CD1c-positive myeloid dendritic cell (primary cell): Measurements from ENCODE around the gene TPM3.
"Not testable (repeated sequence)": the region's sequence is repeated elsewhere in the genome, so short reads cannot be mapped to it uniquely, and the experiment has no call there.

Source experiments
- DNase-seq: peaks from one replicate; pipeline ENCODE4 v3.0.0-alpha.2; 2016; ENCODE audit errors: extremely low spot score

Gene TPM3

DNA sequence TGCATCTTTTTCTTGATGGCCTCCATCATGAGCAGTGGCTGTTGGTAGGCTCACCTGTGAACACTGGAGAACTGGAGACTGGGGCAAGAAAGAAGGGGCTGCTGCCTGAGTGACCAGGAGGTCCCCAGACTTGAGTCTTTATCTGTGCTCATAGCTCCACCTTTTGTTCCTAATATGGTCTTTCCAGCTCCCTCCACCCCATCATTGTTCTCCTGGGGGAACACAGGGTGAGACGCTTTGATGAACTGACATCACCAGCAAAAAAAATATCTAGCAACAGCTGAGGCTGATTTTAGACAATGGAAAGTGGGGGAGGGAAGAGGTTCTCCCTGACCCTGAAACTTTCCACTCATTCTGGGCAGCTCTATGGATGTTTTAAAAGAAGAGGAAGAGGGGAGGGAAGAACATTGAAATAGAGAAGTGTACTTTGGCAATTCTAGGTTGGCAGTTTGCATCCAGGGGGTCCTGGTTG lies at the start of gene TPM3:
Gene TPM3 (minus strand): TSS at position 111 of the 472 bp plus-strand sequence. CDS start 82 bp downstream, at position 29.
- peak; percentile 35 for DNase-seq

DNA sequence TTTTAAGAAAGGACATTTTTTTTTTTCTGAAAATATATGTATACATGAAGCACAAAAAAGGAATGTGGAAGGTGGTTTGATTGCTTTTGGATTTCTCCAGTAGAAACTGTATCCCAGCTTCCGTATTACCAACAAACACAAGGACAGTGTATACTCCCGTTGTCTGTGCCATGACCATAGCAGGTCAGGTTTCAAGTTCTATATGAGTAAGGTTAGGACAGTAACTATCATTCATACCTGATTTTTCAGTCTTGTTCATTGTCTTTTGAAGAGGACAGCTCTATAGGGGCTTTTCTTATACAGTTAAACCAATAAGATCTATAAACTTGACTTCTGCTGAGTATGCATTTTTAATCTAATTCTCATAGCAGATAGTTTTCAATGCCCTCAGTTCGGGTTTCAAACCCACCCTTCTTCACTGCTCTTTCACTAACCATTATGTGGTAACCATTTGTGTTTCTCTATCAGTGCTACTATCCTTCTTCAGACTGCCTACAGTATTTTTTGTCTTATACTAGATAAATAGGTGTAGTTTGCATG lies 48.5 kb upstream of the TPM3 start:
- no peak for DNase-seq

DNA sequence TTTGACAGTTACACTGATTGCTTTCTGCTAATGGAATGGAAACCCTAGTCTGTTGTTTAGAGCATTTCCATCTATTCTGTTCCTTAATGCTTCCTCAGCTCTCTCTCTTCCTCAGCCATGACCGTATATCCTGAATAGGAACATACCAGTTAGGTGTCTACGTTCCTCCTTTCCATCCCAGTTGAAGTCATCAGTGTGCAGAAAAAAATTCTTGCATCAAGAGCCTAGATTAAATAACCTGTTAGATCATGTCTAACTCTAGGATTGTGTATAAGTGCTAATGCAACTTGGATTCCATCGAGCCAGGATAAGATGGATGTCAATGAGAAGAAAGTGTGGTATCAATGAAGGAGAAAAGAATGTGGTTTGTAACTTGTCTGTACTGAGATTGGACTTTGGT lies 47.6 kb upstream of the TPM3 start:
- DNase-seq = no peak

DNA sequence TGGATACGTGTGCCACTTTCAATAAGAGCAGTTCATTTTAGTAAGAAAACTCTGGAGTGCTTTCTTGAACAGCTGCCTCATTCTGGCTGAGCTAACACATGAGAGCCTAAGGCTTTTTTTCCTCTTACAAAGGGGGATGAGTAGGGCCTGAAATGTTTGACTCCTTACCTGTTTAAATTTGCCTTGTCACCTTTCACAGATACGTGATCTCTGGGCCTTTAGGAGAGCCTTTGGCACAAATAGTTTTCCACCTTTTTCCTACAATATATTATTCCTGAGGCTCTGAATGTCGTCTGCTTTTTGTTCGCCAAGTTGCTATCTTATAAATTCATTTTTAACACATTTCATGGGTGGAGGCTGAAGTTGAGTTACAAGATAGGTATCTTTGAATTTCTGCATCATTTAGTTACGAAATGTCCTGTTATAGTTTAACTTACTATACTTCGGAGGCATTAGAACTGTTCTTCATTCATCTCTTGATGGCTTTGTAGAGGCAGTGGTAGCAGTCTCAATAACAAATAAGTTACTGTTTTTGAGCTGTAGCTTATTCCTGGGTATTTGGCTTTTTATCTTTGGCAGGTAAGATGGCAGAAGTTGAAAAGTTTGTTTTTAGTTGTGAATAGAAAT lies 46.1 kb upstream of the TPM3 start:
- DNase-seq = no peak

DNA sequence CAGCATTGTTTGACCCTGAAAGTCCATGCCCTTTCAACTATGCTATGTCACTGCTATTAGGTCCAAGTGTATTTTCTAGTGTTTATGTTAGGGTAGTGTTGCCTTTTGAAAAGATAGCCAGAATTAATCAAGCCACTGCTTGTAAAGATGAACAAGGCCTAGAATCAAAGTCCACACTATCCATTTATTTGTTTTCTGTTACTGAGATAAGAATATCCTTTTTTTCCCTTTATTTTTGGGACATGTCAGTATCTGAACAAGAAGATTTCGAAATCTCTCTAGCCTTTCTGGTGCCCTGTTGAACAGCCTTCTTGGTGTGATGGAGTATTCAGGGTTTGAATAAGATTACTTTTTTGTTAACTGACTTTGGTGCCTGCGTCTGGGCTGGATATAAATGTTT lies 45.5 kb upstream of the TPM3 start:
- no peak for DNase-seq

DNA sequence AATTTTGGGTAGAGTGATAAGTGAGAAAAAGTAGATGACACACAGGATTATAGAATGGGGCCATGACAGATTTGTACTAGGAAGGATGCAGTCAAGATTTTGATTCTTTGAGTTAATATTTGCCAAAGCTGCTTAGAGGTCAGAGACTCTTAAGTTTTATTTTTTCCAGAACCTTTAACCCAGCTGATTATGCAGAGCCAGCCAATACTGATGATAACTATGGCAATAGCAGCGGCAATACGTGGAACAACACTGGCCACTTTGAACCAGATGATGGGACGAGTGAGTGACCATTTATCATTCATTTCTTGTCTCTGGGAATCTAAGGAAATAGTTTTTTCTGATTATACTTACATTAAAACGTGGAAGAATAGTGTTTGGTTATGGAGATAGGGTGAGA lies 45.0 kb upstream of the TPM3 start:
- no peak for DNase-seq

DNA sequence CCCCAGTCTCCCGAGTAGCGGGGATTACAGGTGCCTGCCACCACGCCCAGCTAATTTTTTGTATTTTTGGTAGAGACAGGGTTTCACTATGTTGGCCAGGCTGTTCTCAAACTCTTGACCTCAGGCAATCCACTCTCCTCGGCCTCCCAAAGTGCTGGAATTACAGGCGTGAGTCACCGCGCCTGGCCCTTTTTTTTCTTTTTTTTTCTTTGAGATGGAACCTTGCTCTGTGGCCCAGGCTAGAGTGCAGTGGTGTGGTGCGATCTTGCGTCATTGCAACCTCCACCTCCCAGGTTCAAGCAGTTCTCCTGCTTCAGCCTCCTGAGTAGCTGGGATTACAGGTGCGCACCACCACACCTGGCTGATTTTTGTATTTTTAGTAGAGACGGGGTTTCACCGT lies 41.2 kb upstream of the TPM3 start:
- not testable (repeated sequence) for DNase-seq

DNA sequence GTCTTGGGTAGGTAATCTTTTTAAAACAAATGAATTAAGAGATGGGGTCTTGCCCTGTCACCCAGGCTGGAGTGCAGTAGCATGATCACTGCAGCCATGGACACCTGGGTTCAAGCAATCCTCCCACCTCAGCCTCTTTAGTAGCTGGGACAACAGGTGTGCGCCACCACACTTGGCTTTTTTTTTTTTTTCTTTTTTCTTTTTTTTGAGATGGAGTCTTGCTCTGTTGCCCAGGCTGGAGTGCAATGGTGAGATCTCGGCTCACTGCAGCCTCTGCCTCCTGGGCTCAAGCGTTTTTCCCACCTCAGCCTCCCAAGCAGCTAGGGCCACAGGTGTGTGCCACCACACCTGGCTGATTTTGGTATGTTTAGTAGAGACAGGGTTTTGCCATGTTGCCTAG lies 39.2 kb upstream of the TPM3 start:
- DNase-seq = not testable (repeated sequence)

DNA sequence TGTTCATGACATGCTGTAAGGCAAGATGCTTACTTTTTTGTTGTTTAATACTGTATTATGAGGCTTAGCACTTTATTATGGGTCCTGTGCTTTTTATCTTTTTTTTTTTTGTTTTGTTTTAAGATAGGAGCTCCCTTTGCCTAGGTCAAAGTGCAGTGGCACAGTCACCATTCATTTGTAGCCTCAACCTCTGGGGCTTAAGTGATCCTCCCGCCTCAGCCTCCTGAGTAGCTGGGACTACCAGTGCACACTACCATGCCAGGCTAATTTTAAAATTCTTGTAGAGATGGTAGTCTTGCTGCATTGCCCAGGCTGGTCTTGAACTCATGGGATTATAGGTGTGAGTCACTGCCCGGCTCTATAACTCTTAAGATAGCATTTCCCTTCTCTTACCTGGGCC lies 33.5 kb upstream of the TPM3 start:
- DNase-seq = no peak

DNA sequence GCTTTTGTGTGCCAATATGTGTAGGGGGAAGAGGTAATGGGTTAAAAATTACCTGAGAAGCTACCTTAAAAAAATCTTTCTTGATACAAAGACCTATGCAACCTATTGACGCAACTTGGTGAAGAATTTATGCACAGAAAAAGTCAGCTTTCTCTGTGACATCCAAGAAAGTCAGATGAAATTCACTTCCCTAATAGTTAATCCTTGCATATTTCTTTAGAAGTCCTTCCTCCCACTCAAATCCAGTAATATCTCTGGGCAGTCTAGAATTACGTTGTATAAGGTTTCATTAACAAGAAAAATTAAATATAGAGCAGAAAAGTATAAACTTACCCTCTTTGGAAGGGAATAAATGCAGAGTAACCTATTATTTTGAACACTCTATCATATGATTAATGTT lies 31.7 kb upstream of the TPM3 start:
- DNase-seq = peak; percentile 82

DNA sequence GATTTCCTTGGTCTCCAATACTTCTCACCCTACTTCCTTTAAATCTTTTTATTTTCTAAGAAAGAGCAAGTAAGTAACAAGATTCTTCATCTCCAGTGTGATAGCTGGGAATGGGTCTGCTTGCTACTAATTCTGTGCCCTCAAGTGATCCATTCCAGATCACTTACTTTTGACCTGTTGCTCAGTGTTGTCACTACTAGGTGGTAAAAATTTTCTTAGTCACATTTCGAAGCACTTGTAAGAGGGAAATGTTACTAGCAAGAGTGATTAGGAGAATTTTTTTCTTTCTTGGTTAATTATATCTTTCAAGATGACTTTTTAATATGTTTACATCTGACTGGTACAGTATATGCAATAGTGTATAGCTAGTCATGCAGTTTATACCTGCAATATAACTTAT lies 31.0 kb upstream of the TPM3 start:
- DNase-seq = no peak

DNA sequence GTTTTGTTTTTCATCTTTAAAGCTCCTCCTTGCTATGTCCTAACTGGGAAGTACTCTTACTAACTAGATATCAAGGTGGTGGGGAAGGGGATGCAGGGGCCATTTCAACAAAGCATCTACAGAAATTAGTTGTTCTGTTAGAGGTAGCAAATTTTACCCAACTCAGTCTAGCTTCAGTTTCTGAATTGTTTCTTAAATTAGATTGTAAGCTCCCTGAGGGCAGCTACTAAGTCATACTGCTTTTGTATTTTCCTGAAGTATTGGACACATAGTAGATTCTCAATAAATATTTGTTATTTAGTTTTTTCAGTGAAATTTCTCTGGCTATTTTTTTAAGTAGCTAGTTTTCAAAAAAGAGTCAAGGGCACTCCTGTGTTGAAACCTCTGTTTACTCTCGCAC lies 30.6 kb upstream of the TPM3 start:
- DNase-seq = peak; percentile 23

DNA sequence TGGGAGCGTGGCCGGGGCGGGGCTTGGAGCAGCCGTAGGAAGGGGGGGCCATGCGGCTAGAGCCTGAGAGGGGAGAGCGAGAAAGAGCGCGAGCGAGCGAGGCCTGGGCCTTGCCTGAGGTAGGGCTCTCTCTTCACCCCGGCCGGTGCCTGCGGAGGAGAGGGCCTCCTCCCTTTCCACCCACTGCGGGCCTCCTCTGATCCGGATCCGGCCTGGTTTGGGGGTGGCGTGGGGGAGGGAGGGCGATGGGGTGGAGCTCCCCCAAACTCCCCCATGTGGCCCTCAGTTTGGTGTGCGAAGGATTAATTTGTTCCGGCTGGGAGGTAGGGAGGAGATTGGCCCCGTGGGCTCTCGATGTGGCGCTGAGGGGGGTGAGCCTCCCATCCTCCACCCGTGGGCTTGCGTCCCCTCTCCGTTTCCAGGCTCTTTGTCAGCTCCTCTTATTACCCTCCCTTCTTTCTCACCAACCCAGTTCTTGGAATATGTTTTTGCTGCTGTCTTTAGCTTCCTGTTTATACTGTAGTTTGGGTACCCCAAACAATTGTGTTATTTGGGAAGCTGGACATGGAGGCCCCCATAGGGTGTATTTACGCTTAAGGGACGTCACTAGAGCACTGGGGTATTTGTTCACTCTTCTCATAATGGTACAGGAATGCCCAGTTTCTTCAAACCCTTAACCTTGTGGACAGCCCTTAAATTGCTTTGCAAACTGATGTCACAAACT lies 29.5 kb upstream of the TPM3 start:
- DNase-seq = peak; percentile 48

DNA sequence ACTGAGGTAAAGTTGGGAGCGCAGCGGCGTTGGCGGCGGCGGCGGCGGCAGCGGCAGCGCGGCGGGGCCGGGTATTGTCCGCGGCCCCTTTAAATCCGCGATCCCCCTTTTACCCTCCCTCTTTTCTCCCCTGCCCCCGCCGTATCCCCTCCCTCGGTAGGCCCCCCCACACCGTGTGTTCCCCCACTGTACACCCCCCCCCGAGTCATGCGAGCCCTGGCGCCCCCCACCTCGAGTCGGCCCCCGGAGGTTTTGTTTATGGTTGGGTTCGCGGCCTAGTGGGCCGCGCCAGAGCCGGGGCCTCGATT lies 29.0 kb upstream of the TPM3 start:
- no peak for DNase-seq

DNA sequence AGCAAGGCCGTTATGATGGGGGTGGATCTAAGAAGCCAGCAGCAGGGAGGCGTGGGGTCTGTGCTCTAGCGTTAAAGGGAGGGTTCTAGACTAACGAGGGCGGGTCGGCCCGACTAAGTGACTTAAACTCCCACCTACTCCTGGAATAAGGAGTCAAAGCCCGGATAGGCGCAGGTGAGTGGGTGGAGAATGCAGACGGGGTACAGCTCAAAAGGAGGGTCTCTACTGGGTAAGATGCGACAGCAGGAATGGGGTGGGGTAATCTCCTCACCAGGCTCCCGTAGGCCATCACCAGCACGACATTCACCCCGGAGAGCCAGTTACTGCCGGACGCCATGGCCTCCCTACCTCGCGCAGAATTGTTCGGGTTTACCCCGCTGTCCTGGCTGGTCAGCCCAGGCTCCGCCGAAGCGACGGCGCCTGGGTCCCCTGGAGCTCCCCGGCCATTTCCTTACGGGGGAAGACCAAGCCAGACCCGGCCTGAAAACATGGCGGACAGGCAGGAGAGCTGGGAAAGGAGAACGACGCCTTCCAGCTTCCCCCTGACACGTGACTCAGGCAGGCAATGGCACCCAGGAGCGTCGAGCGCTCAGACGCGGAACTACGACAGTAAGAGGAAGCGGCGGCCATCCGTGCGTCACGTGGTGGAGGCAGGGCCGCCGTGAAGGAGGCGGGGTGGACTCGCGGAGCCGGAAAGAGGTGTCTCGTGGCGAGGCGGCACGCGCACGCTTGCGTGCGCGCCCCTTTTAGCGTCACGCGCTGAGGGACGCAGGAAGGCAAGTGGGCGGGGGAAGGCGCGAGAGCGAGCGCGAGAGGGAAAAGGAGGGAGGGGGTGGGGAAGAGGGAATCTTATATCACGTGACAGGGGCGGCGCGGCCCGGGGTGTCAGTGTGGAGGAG lies 28.4 kb upstream of the TPM3 start, which contains the start of gene UBAP2L:
Gene UBAP2L (plus strand): TSS at position 885 of the 899 bp plus-strand sequence. CDS start 4,169 bp downstream, outside the sequence.
- DNase-seq = peak; percentile 100

DNA sequence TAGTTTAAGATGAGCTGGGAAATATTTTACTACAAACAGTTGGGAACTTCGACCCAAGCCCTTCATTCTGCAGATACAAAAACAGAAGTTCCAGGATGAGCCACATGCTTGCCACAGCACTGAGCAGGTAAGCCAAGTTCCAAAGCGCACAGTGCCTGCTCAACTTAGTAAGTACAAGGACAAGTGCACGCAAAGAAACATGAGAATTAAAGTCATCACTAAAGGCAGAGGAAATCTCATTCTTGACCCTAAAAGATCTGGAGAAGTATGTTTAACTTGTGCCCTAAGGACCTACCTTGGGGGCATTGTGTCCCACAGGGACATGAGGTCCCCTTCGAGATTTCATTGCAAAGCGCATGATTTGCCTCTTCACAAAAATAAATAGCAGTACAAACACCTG lies 27.6 kb upstream of the TPM3 start:
- DNase-seq = peak; percentile 43

DNA sequence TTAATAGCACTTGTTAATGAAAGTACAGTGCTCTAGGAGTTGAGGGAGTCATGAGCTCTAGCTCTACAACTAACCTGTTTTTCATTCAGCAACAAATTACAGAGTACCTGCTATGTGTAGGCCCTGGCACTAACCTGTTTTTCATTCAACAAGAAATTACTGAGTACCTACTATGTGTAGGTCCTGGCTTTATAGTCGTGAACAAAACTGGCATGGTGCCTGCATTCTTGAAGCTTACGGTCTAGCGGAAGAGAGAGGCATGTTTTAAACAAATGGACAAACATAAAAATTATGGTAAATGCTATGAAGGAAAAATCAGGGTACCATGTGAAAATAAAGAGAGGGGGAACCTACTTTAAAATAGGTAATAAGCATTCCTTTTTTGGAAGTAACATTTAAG lies 26.6 kb upstream of the TPM3 start:
- no peak for DNase-seq

DNA sequence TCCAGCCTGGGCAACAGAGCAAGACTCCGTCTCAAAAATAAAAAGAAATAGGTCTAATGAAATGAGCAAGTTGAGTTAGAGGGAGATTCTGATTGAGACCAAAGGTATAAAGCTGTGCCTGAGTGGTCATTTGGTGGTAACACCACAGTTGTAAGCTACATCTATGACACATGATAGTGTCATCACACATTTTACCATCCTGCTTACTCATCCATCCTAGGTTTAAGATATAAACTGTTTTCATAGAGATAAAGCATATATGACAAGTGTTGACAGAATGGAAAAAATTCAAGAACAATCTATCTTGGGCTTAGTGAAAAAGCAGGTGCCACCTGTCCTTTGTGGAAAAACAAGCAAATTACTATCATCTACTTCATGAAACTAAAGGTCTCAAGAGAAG lies 21.4 kb upstream of the TPM3 start:
- DNase-seq = no peak

DNA sequence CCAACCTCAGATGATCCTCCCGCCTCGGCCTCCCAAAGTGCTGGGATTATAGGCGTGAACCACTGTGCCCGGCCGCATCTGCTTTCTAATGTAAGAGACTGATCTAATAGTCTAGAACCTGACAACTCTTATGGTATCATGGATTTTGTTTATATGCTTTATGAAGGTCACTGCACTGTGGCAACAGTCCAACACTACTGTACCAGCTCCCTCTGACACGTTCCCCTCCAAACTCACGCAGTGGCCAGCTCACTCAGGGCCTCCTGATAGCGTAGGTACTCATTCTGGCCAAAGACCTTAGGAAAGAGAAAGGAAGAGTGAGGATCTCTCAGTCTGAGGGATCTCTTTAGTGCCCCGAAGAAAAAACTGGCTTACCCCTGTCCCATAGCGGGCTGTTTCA lies 20.2 kb upstream of the TPM3 start:
- no peak for DNase-seq

DNA sequence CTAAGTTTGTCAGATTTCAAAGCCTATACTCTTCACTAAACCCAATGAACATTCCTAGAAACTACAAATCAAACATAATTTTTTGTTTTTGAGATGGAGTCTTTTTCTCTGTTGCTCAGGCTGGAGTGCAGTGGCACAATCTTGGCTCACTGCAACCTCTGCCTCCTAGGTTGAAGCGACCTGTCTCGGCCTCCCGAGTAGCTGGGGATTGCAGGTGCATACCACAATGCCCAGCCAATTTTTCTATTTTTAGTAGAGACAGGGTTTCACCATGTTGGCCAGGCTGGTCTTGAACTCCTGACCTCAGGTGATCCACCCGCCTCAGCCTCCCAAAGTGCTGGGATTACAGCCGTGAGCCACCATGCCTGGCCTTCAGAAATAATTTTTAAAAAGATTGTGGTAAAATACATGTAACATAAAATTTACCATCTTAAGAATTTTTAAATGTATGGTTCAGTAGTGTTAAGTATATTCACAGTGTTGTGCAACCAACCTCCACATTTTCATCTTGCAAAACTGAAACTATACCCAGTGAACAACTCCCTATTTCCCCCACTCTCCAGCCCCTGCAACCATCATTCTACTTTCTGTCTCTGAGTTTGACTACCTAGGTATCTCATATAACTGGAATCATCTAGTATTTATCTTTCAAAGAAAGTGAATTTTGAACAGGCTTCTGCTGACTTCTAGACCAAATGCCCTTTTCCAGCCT lies 16.9 kb upstream of the TPM3 start:
- DNase-seq = no peak

DNA sequence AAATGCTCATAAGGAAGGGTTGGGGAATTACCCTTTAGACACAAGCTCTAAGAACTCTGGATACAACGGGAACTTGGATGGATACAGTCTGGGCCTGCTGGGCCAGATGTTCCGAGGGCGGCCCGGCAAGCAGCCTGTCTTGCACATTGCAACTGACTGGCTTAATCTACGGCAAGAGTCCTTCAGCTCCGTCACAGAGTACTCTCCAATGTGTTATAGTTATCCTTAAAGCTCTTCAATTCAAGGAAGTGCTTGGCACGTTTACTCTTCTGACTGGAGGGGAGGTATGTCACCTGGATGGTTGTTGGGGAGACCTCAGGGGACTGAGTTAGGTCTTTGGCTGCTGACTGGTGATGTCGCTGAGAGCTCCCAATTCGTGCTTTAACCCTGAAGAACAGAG lies 15.4 kb upstream of the TPM3 start:
- no peak for DNase-seq

DNA sequence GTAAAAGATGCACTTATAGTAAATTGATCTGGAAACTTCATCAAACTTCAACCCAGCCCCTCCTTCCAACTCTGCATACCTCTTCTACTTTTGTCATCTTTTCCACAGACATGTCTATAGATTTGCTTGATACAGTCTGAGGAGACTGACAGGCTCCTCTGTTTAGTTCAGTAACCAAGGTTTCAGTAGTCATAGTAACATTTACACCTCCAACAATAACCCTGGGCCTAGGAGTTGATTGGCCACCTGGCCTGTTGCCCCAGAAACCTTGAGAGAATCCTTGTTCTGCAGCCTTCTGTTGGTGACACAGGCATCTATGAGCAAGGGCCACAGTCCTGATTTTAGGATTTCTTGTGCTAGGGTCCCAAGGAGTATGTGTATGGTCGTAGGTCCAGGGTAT lies 14.3 kb upstream of the TPM3 start, which contains the start of gene CFAP141:
Gene CFAP141 (minus strand): TSS at position 138 of the 400 bp plus-strand sequence. CDS start 26 bp downstream, at position 112.
- DNase-seq = no peak
